Epithelial cell of esophagus (primary cell): ENCODE measurements around the gene PCCA.
A peak's percentile ranks its signal among the peaks of the same experiment; 100 is the strongest.

Source experiments
- DNase-seq: peaks from one replicate; pipeline ENCODE4 v3.0.0; 2010; ENCODE audit warnings: low read depth
- H3K4me3 ChIP-seq: 2 replicates; pipeline ENCODE4 v1.5.1; 2011; ENCODE audit warnings: mild to moderate bottlenecking, low read length, control low read depth
- CTCF ChIP-seq: IDR thresholded peaks from 2 replicates; pipeline ENCODE4 v1.5.1; 2011; ENCODE audit warnings: low read depth, mild to moderate bottlenecking, low read length, control low read depth, inconsistent platforms; ENCODE audit not compliant: insufficient read depth; ENCODE audit errors: missing control alignments

PCCA gene

GRCh38 chr13:100547791-100548201, 458.9 kb downstream of the PCCA start:
- H3K4me3 ChIP-seq = no peak overlapping the region
- no peak for TF ChIP-seq CTCF
- peak; percentile 76 for DNase-seq

- DNase-seq = no peak
- no peak overlapping the region for H3K4me3 ChIP-seq
- no peak for TF ChIP-seq CTCF
These were observed 460.4 kb downstream of the PCCA start for GRCh38 chr13:100549316-100549715.

- no peak overlapping the region for H3K4me3 ChIP-seq
- TF ChIP-seq CTCF = no peak
- DNase-seq = no peak
These were observed 463.9 kb downstream of the PCCA start for GRCh38 chr13:100552755-100553154.

GRCh38 chr13:100559886-100560285, 471.0 kb downstream of the PCCA start:
- H3K4me3 ChIP-seq = no peak overlapping the region
- DNase-seq = no peak
- TF ChIP-seq CTCF = no peak

GRCh38 chr13:100560498-100561157, 471.7 kb downstream of the PCCA start:
- TF ChIP-seq CTCF = no peak
- no peak for DNase-seq
- H3K4me3 ChIP-seq = no peak overlapping the region

- no peak for TF ChIP-seq CTCF
- H3K4me3 ChIP-seq = no peak overlapping the region
- DNase-seq = no peak
These were observed 472.2 kb downstream of the PCCA start for GRCh38 chr13:100561158-100561499.

GRCh38 chr13:100561599-100562204, 472.8 kb downstream of the PCCA start:
- no peak overlapping the region for H3K4me3 ChIP-seq
- no peak for DNase-seq
- TF ChIP-seq CTCF = no peak
